ENCODE results near the gene RIPOR2.
A peak's percentile ranks its signal among the peaks of the same experiment; 100 is the strongest.
"Not testable (repeated sequence)": the region's sequence is repeated elsewhere in the genome, so short reads cannot be mapped to it uniquely, and the experiment has no call there.

The RIPOR2 gene

DNA sequence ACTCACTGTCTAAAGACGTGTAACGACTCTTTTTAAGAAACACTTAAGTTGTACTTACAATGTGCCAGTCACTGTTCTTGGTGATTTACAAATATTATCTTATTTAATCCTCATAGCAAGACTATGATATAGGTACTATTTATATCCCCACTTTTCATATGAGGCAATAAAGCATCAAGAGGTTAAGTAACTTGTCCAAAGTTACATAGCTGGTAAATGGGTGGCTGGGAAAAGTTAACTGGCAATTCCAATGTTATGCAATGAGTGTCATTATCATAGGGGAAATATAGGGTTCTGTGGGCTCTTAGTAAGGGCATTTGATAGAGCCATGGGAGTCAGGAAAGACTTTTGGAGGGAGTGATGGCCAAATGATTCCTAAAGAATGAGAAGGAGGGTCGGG lies 21.4 kb upstream of the RIPOR2 start:
- DNase-seq (ENCODE audit: low spot score) = no peak

DNA sequence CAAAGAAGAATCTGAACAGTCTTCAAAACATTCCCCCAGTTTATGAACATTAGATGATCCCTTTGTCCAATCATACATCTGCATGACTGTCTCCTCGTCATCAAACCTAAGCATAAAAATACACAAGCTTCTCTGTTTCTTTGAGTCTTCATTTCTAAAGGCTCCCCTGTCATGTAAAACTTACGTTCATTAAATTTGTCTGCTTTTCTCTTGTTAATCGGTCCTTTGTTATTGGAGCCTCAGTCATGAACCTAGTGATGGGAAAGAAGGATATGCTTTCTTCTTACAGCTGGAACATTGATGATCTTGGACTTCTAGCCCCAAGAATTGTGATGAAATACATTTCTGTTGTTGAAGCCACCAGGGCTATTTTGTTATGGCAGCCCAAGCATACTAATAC lies 18.0 kb upstream of the RIPOR2 start:
- DNase-seq (ENCODE audit: low spot score) = no peak

DNA sequence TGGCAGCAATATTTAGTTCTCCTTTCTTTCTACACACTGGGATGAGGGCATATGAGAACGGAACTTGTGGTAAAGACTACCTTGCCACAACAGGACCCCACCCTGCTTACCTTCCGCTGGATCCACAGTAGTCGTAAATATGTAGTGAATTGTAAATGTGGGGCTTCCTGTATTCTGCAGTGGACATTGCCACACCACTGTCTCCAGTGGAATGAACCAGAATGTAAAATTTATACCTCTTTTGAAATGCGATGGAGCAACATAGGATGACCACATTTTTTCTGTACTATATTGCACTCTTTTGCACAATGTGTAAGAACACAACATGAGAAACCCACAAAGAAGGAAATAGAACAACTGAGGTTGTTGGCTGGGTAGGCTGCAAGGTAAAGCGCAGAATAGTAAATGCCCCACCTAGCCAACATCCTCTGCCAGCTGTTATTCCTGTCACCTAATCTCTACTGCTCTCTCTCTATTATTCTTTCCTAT lies 16.1 kb upstream of the RIPOR2 start:
- no peak for DNase-seq (ENCODE audit: low spot score)

DNA sequence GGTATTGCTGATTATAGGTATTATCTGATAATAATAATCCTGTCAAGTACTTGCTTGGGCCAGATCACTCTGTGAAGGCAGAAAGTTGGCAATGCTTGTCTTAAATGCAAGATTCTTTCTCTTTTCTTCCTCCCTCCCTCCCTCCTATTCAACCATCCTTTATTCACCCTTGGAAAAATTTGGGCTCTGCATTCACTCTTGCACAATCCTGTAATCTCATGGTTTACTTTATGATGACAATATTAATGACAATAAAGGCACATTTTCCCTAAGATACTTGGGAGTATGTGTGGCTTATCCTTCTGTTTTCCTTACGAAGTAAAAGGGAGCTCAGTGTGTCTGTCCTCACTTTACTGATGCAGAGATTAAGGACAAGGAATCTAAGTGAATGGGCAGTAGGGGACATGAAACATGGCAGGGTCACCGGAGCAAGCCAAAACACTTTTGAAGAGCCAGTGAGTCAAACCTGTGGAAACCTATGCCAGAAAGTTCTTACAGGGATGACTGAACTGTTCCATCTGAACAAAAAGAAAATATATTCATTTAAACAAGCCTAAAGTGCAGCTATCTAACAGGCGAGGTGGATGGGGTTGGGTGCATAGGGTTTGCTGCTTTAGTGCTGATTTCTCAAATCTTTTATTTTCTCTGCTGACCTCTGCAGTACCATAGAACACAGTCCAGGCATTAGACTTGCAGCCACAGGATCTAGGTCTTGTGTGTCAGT lies 14.6 kb upstream of the RIPOR2 start:
- no peak for DNase-seq (ENCODE audit: low spot score)

DNA sequence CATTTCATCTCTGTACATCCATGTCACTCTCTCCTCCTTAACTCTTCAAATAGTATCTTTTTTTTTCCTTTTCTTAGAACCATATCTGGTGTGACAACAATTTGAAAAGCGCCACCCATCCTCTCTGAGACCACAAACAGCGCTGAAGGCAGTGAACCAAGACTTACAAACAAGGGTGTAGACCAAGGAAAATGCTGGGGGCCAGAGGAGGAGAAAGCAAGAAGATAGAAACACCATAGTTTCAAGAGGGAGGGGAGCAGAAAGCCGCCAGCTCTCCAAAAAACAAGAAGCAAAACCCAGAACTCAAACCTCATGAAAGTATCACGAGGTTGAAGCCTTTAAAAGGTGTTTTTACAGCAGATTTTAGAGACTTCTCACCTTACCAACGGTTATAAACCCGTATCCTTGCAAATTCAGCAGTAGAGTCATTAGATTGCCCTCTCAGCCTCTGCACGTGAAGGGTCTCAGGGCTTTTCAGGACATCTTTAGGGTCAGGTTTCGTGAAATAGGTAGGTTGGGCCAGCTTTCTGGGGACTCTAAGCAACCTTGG lies 13.3 kb upstream of the RIPOR2 start:
- no peak for DNase-seq (ENCODE audit: low spot score)

DNA sequence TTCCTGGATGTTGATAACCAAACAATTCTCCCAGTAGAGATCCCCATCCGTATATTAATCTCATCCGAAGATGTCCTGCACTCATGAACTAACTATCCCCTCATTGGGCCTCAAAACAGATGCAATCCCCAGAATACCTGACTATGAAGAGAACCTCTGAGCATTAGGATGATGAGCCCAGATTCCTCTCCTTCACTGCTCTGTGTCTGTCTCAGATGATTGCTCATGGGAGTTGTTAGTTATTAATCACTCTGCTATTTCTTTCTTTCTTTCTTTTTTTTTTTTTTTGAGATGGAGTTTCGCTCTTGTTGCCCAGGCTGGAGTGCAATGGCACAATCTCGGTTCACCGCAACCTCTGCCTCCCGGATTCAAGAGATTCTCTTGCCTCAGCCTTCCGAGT lies 12.5 kb upstream of the RIPOR2 start:
- DNase-seq (ENCODE audit: low spot score) = not testable (repeated sequence)

DNA sequence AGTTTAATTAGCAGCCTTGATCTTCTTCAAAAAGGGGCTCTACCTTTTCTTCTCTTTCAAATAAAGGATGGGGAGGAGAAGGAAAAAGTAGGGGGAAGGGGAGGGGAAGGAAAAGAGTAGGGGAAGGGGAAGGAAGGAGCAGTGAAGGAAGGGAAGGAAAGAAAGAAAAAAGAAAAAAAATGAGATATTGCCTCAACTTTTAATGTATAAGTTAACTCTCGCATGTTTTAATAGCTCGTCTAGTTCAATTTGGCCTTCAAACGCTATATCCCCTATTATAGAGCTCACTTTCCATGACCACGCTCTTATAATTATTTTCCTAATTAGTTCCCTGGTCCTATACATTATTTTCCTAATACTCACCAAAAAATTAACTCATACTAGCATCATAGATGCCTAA lies 11.9 kb upstream of the RIPOR2 start:
- no peak for DNase-seq (ENCODE audit: low spot score)

DNA sequence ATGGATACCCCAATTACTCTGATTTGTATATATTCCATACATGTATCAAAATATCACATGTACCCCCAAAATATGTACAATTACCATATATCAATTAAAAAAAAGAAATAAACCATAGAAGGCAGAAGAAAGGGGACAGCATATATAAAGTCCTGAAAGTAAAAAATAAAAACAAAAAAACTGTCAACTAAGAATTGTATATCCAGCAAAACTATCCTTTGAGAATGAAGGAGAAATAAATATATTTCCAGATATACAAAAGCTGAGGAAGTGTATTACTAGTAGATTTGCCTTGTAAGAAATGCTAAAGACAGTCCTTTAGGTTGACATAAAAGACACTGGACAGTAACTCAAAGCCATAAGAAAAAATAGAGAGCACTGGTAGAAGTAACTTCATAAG lies 9.3 kb upstream of the RIPOR2 start:
- DNase-seq (ENCODE audit: low spot score) = no peak

DNA sequence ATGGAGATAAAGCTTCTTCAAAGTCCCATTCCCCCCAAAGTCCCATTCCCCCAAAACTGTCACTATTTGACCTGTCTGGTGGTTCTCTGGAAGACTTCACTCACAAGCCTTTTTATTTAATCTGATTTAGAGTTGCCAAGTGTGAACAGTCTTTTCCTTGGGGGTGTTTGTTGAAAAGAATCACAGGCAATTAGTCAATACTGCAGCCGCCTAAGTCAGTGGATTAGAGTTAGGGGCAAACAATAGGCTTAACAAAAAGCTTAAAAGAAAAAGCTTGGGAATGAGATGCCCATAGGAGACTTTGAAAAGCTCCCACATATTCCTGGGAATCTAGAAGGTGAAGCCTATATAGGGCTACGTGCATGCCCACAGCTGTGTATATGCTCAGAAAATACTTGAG lies 8.0 kb upstream of the RIPOR2 start:
- no peak for DNase-seq (ENCODE audit: low spot score)

DNA sequence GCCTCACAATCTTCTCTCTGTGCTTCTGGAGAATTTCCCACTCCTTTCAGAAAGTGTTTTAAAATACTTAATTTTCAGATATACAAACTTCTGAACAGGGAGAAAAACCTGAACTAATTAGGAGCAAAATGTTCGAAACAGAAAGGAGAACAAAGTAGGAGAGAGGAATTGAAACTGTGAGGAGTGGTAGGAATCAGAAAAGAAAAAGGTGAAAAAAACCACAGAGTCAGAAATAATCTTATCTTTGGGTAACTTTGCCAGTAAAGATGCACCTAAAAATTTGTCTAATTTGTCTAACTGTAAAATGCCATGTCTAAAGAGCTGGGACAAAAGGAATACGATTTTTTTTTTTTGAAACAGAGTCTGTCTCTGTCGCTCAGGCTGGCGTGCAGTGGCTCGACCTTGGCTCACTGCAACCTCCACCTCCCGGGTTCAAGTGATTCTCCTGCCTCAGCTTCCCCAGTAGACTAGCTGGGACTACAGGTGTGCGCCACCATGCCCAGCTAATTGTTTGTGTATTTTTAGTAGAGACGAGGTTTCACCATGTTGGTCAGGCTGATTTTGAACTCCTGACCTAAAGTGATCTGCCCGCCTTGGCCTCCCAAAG lies 4.7 kb upstream of the RIPOR2 start:
- no peak for DNase-seq (ENCODE audit: low spot score)

DNA sequence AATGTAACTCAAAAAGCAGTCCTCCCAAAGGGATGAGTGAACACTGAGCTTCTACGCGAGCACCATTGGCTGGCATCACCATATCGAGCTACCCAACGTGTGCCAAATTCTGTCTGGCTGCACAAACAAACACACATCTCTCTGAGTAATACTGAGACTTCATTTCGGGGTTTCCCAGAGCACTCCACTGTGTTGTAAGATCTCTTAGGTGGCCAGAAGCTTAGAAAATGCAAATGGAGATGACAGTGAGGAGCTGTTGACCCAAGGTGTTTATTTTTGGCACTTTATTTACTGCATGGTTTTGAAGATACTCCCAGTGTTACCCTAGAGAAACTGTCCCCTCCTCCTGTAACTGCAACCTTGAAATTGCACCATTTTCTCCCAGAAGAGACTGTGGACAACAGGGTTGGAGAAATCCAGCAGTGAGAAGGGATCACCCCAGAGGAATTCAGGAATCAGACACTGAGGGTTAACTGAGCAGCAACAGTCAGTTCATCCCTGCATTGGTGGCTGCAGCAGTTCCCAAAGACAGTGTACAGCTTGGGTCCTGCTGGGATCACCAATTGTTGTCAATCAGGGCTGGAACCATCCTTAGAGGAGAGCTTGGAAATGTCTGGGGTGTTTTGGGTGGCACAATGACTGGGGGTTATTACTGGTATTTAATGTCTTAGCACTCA lies 1.0 kb upstream of the RIPOR2 start:
- no peak for DNase-seq (ENCODE audit: low spot score)

DNA sequence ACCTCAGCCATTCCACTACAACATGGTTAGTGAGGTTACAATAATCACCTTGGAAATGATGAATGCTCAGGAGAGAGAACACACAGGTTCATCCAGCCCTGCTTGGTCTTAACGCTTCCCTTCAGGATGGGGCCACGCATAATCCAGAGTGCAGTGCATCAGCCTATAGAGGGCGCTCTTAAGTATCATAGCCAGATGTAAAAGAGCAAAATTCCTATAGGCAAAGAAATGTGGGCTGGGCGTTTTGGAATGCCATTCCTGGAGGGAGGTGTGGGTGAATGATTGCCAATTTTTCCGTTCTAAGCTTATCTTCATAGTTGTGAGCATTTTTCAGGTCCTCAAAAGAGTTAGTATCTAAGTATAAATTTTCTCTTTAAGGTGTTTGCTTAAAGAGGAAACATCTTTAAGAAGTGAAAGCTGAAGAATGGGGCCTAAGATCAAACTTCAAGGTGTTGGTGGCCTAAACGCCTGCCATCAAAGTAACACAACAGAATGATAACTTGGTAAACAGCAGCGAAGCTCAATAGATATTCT lies 1.8 kb downstream of the RIPOR2 start:
- no peak for DNase-seq (ENCODE audit: low spot score)

DNA sequence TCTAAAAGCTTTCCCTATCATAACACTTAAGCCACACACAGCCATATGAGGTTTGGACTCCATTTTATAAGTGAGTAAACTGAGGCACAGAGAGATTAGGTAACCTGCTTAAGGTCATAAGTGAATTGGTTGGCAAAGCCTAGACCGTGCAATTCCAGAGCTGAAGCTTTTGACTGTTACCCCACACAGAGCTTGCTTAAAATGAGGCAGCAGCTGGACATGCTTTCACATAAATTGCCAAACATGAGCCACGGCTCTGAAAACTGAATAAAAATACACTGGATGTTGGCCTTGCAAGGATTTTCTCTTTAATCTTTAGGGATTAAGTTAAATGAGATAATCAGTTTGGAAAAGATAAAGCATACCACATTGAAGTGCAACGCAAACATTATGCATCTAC lies 2.5 kb downstream of the RIPOR2 start:
- no peak for DNase-seq (ENCODE audit: low spot score)

DNA sequence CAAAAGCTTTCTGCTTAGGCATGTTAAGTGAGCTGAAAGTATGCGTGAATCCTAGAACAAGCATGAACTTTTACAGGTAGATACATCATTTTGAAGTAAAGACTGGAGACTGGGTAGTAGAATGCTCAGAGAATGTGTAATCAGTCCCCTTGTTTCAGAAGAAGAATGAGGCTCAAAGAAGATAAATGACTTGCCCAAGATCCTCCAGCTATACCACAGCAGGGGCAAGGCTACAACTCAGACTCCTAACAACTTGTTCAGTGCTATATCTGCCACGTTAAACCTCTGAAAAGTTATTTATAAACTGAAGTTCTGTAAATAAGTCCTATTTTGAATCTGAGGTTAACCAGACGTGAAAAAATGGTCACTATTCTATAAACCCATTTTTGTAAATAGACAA lies 2.9 kb downstream of the RIPOR2 start:
- no peak for DNase-seq (ENCODE audit: low spot score)

DNA sequence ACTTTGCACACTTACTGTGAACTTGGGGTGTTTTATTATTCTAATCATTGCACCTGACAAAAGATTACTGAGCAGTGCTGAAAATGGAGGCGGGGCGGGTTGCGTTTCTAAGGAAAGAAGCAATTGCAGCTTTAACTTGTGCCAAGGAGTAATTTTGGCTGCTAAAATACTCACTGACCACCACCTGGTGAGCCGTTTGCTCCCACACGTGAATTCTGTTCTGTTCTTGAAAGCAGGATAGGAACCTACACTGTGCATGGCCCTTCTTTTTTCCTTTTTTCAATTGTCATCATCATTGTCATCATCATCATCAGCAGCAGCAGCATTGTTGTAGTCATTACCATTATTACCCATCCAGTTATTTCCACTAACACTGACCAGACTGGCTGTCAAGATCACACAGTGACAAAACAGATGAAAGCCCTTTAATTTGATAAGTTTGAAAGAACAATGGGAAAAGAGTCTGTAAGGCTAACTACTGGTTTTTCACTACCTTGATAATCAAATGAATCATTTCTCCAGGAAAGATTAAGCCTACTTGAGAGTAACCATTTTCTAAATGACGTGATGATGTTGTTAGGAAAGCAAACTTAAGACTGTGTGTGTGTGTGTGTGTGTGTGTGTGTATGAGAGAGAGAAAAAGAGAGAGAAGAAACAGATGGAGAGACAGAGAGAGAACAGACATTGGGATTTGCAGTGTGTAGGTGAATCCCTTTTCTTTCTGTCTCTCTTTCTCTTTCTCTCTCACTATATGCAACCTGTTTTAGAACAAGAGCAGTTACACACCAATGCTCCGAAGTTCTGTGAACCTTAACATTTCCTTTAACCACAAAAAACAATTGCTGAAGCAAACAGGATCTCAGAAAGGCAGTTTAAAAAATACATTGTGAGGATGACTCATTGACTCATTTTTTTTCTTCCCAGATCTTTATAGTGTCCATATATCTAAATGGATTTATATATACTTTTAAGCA lies 3.8 kb downstream of the RIPOR2 start:
- no peak for DNase-seq (ENCODE audit: low spot score)

DNA sequence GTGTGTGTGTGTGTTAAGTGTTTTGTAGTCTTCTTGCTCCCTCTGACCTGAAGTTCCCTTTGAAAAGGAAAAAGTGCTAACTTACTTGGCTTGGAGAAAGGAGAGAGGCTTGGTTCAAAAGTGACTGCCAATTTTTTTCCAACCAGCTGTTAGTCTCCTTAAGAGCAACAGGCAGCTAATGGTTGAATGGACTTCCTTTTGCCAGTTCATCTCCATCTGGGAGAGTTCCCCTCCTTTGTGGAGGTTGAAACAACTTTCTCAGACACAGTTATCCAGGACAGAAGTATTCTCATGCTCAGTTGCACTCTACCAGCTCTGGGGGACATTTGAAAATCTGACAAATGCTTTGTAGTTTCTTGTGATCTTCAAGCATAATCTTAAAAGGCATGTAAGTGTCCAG lies 4.5 kb downstream of the RIPOR2 start:
- peak; percentile 35 for DNase-seq (ENCODE audit: low spot score)

DNA sequence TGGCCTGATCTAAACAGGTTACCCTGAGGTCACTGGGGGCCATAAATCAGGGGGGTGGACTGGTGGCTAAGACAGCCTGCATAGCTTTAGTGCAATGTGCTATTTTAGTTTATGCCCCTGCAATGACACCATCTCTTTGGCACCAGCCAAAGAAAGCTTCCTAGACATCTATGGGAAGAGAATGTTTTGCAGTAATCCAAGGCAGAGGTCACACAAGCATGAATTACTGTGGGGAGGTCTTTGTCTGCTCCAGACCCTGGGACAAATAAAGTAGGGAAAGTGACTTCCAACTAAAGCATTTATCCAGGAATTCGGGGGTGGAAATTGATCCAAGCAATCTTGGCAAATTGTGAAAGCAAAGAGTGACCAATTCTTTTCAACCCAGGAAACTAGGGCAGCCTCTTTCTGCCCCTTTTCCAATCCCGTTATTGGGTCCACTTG lies 5.3 kb downstream of the RIPOR2 start:
- DNase-seq (ENCODE audit: low spot score) = peak; percentile 37

DNA sequence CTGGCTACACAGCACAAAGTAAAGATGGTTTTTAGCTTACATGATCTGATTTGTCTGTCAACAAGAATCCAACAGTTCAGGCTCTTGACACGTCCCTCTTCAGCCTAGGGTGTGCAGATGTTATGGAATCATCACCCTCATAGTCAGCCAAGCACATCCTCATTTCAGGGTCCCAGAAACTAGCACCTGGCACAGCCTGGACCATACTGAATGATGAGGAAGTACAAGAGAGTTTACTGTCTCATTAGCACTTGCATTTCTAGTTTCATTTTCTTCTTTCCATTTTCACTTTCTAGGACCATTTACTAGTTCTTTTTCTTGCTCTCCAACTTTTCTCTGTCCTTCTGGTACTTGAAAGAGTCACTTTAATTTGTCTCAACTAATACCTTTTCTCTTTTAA lies 6.5 kb downstream of the RIPOR2 start:
- DNase-seq (ENCODE audit: low spot score) = no peak

DNA sequence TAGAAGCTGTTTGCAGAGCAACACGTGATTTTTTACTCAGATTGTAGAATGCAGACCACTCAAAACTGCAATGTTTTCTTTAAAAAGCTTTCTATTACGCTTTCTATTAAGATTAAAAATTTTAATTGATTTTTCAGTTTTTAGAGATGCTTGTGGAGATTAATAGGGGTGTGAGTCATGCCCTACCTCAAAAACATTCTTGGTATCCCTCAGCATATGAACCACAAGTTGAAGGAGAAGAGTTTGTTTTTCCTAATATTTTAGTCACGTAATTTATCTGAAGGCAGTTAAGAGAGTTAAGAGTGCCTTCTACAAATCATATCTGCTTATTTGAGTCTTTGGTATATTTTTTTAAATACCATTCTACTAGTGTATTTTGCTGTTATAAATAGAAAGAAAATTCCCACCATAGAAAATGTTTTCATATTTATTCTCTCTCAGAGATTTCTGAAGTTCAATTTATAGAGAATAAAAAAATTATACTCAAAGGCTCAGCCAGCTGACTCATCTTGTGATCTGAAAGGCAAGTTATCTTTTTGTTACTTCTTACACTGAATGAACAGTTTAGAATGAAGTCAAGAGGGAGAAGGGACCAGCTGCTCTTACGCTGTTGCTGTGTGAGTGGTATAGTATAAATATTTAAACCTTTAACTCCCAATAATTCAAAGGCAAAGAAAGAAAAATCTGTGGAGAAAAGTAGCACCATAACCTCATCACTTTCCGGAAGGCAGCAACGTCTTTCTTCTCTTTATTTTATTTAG lies 7.6 kb downstream of the RIPOR2 start:
- DNase-seq (ENCODE audit: low spot score) = no peak

DNA sequence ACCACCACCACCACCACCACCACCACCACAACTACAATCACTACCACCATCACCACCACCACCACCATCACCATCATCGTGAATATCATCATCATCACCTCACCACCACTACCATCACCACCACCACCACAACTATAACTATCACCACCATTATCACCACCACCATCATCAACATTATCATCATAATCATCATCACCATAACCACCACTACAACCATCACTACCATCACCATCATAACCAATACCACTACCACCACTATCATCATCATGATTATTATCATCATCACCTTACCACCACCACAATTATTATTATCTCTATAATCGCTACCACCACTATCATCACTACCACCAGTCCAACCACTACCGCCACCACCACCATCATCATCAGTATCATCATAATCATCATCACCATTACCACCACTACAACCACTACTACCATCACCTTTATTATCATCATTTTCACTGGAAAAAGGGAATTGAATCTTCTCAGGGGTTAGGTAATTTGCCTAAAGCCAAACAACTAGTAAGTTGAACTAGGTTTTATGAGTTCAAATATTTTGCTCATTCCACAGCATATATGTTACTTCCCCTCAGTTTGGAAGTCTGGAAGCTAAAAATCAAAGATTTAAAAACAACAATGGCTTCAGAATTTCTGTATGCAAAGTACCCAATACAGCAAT lies 8.3 kb downstream of the RIPOR2 start:
- no peak for DNase-seq (ENCODE audit: low spot score)

Measured in globus pallidus (tissue), 1 donor.